A673 (cell line): ENCODE results near the gene LNPEP.

Experiments
- CTCF ChIP-seq: fragments of 300-800, 200-600 bp; sonication (generic); conservative IDR thresholded peaks from 2 replicates; pipeline ENCODE4 v1.5.1; 2017; ENCODE audit warnings: low read depth, mild to moderate bottlenecking, antibody characterized with exemption, low read length, moderate library complexity, mixed read lengths
- EZH2 ChIP-seq: fragments of 200-600 bp; sonication (generic); IDR thresholded peaks from 2 replicates; pipeline ENCODE4 v1.6.1; 2017; ENCODE audit warnings: borderline replicate concordance, low read depth, mild to moderate bottlenecking, mixed read lengths, antibody characterized with exemption, low read length; ENCODE audit not compliant: poor library complexity, severe bottlenecking

- TF ChIP-seq CTCF (no peak), EZH2 (no peak)
Observed at GRCh38 chr5:96903300-96903699, 32.6 kb upstream of the LNPEP start.
